Measurements from ENCODE around the gene ANO4.
"Not testable (repeated sequence)": the region's sequence is repeated elsewhere in the genome, so short reads cannot be mapped to it uniquely, and the experiment has no call there.

The ANO4 gene

GRCh38 chr12:100875771-100876170 is 81.2 kb downstream of the ANO4 start:
- no peak for DNase-seq

- DNase-seq = no peak
Observed at GRCh38 chr12:100877776-100878175, 83.2 kb downstream of the ANO4 start.

- no peak for DNase-seq
Observed at GRCh38 chr12:100895192-100895591, 100.6 kb downstream of the ANO4 start.

GRCh38 chr12:100896192-100896591 is 101.6 kb downstream of the ANO4 start:
- no peak for DNase-seq

- DNase-seq = no peak
Observed at GRCh38 chr12:100897240-100897639, 102.7 kb downstream of the ANO4 start.

GRCh38 chr12:100899301-100899700 is 104.7 kb downstream of the ANO4 start:
- no peak for DNase-seq

GRCh38 chr12:100900808-100901207 is 106.2 kb downstream of the ANO4 start:
- DNase-seq = no peak

- no peak for DNase-seq
Observed at GRCh38 chr12:100901266-100901665, 106.7 kb downstream of the ANO4 start.

- DNase-seq = no peak
Observed at GRCh38 chr12:100904270-100904669, 109.7 kb downstream of the ANO4 start.

GRCh38 chr12:100908501-100908900 is 113.9 kb downstream of the ANO4 start:
- no peak for DNase-seq

- DNase-seq = no peak
Observed at GRCh38 chr12:100913872-100914592, 119.5 kb downstream of the ANO4 start.

- no peak for DNase-seq
Observed at GRCh38 chr12:100919116-100919515, 124.5 kb downstream of the ANO4 start.

- DNase-seq = no peak
Observed at GRCh38 chr12:100920493-100920892, 125.9 kb downstream of the ANO4 start.

- no peak for DNase-seq
Observed at GRCh38 chr12:100926669-100927248, 132.2 kb downstream of the ANO4 start.

GRCh38 chr12:100927826-100928225 is 133.2 kb downstream of the ANO4 start:
- no peak for DNase-seq

- DNase-seq = no peak
Observed at GRCh38 chr12:100932571-100932970, 138.0 kb downstream of the ANO4 start.

GRCh38 chr12:100933531-100933930 is 139.0 kb downstream of the ANO4 start:
- DNase-seq = not testable (repeated sequence)

GRCh38 chr12:100935929-100936328 is 141.4 kb downstream of the ANO4 start:
- no peak for DNase-seq

GRCh38 chr12:100936661-100937060 is 142.1 kb downstream of the ANO4 start:
- no peak for DNase-seq

- no peak for DNase-seq
Observed at GRCh38 chr12:100940503-100940902, 145.9 kb downstream of the ANO4 start.

GRCh38 chr12:100942984-100943749 is 148.6 kb downstream of the ANO4 start:
- no peak for DNase-seq

GRCh38 chr12:100951756-100952155 is 157.2 kb downstream of the ANO4 start:
- DNase-seq = no peak

GRCh38 chr12:100953217-100953616 is 158.6 kb downstream of the ANO4 start:
- DNase-seq = no peak

GRCh38 chr12:100953677-100954076 is 159.1 kb downstream of the ANO4 start:
- no peak for DNase-seq
